Panc1 (cell line): Measurements from ENCODE around the gene ACOD1. TPM values are rescaled to one million over a fixed set of nuclear protein-coding genes. Genes with fewer than 3 reads are reported as not detected.

ENCODE experiments used
- total RNA-seq: library from RNA; stranded (reverse); gene quantifications from one replicate; pipeline ENCODE4 v1.2.1, GENCODE V29; 2021; ENCODE audit not compliant: unreplicated experiment

ACOD1 gene
- total RNA-seq, 1 experiment from 2014 or later: not detected

Other genes starting within 250 kb of the ACOD1 start
- gene KCTD12, start 62.1 kb upstream of the ACOD1 start, total RNA-seq: 0.90 TPM
- 21.4 TPM for gene CLN5, start 43.6 kb downstream of the ACOD1 start, total RNA-seq
- 18.5 TPM for gene FBXL3, start 78.6 kb downstream of the ACOD1 start, total RNA-seq